NCI-H526 (cell line): ENCODE measurements around the gene RILPL2.
A peak's percentile ranks its signal among the peaks of the same experiment; 100 is the strongest.
"Not testable (repeated sequence)": the region's sequence is repeated elsewhere in the genome, so short reads cannot be mapped to it uniquely, and the experiment has no call there.

Source experiments
- DNase-seq, 2 experiments: peaks; one replicate each; lab custom pipeline; 2025; lab: John Stamatoyannopoulos, UW

The RILPL2 gene

GRCh38 chr12:123401753-123402683 lies 34.5 kb downstream of the RILPL2 start:
- no peak for DNase-seq

- DNase-seq, result no peak
These were observed 37.2 kb downstream of the RILPL2 start for GRCh38 chr12:123399255-123399617.

DNA sequence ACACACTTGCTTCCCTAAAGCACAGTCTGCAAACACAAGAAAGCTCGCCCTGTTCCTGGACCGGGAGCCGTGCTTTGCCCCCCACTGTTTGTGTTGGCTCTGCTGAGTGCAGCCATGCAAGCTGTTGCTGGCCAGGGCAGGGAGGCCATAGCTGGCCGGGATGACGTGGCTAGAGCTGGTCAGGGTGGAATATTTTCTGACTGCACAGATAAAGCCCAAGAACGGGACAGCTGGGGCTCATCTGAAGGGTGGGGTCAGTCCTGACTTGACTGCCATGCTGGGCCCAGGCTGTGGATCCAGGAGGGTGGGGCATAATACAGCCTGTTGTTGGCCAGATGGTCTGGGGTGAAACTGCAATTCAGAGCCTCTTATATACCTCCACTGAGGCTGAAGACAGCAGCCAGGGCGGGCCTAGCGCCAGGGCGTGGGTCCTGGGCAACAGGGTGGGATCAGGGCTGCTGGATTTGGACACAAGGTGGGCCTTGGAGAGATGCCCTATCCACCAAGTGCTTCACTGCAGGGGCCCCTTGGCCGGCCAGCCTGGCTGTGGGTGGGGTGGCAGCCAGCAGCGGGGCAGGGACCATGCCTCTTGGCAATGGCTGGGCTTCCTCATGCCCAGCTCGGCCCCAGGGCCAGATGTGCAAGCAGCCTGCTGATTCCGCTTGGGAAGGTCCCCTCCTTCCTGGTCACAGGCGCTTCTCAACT lies 37.8 kb downstream of the RILPL2 start:
- DNase-seq, result no peak

GRCh38 chr12:123398177-123398549 lies 38.3 kb downstream of the RILPL2 start:
- no peak for DNase-seq

DNA sequence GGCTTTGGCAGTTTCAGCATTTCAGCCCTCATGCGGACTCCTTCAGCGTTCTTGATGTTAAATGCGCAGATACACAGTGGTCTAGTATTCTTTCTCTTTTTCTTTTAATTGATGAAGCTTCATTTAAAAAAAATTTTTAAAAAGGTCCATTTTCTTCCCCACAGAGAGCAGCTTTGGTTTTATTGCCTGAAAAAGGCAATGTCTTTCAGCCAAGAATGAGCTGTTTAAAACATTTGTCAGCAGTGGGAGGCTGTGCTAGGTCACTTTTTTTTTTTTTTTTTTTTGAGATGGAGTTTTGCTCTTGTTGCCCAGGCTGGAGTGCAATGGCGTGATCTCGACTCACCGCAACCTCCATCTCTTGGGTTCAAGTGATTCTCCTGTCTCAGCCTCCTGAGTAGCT lies 39.1 kb downstream of the RILPL2 start:
- no peak for DNase-seq

DNA sequence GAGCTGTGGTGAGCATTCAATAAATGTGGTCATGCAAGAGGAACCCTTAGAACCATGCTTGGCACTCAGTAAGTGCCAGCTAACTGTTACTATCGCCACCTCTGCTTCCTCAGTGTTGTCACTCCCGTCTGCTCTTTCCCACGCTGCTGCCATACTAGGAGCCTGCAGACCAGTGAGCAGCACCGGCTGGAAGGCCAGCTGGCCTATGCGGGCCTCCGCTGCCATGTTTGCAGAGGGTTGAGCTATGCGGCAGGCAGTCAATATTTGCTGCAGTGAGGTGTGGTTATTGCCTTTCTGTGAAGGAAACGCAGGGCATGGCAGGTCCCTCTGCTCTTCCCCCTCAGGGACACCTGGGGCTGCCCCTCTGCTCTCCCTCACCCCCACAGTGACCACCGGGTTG lies 39.5 kb downstream of the RILPL2 start:
- no peak for DNase-seq

DNA sequence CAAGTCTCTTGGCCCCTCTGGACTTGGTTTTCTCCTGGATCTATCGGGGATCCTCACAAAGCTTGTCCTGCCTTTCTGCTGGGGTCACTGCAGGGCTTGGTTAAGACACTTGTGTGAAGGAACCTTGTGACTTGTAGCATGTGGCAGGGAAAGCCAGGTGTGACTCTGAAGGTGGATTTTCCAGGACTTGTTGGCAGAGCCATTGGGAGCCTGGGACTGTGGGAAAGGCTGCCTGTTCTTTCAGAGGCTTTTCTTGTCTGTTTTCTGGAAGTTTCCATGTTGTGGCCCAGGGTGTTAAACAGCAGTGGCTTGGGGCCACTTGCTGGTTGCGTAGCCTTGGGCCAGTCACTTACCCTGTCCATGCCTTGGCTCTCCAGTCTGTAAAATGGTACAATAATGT lies 39.9 kb downstream of the RILPL2 start:
- DNase-seq, result no peak

GRCh38 chr12:123395236-123395635 lies 41.2 kb downstream of the RILPL2 start:
- no peak for DNase-seq

GRCh38 chr12:123393747-123394146 lies 42.7 kb downstream of the RILPL2 start:
- no peak for DNase-seq

DNA sequence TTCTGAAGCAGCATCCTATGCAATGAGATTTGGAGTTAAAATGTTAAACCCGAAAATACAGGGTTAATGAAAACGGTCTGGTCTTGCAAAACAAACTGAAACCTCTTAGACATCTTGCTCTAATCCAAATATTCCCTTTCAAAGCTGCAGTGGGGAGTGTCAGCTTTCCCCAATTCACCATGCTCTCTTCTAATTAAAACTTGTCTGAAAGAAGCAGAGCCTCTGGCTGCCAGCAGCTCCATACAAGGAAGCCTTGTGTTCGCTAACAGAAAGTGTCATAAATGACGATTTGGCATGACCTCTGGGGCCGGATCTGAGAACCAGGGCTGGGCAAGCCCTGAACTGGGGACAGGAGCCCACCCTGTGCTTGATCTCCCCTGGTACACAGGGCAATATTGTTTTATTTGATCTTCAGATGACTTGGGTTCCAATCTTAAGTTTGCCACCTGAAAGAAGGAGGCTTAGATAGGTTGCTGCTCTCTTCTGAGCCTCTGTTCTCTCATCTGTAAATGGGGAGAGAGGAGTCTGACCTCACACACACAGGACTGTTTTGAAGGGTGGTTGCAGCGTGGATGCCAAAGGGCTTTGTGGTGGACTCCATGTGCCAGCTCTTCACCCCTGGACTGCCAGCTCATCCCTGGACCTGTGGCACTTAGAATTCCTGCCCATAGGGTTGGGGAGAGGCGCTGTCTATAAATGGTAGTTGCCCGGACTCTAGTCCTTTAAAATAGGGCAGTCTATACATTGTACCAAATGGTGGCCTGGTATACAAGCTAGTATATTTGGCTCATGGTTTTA lies 44.7 kb downstream of the RILPL2 start:
- DNase-seq, result no peak

- DNase-seq, result no peak
These were observed 45.7 kb downstream of the RILPL2 start for GRCh38 chr12:123390498-123391426.

GRCh38 chr12:123389560-123390351 lies 46.7 kb downstream of the RILPL2 start:
- DNase-seq, result peak in 1 of 2 experiments; percentile 55

- DNase-seq, result peak in 1 of 2 experiments; percentile 48
These were observed 47.4 kb downstream of the RILPL2 start for GRCh38 chr12:123388951-123389559.

DNA sequence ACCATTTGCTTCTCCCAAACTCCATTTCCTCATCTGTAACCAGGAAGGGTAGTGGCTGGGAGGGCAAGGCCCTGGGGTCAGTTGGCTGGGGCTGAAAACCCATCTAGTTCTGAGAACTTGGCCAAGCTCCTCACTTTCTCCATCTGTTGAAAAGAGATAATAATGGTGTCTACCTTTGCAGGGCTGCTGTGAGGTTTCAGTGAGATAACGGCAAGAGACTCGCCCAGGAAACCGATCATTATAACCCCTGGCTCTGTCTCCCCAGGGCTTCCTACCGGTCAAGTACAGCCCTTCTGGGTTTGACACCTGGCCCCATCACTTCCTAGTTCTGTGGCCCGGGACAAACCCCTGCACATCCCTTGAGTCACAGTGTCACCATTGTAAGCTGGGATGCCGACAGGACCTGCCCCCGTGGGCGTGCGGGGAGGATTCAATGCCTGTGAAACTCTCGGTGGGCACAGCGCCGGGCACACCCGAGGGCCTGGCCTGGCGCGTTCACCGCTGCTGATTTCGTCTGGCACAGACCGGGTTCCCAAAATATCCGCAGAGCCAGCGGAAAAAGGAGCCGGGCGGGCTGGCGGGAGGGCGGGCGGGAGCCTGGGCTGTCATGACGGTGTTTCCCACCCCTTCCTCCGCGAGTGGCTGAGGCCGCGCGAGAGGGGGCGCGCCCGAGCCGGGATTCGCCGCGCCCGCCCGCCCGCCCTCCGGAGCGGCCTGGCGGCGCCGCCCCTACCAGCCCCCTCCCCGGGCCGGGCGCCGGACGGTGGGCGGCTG lies 48.1 kb downstream of the RILPL2 start:
- peak in 1 of 2 experiments; percentile 83 for DNase-seq

- peak in 1 of 2 experiments; percentile 38 for DNase-seq
These were observed 48.8 kb downstream of the RILPL2 start for GRCh38 chr12:123387508-123388176.

GRCh38 chr12:123385536-123385935 lies 50.9 kb downstream of the RILPL2 start:
- DNase-seq, result not testable (repeated sequence)

GRCh38 chr12:123384994-123385376 lies 51.5 kb downstream of the RILPL2 start:
- no peak for DNase-seq

- DNase-seq, result peak in 1 of 2 experiments; percentile 56
These were observed 52.0 kb downstream of the RILPL2 start for GRCh38 chr12:123384318-123384993.
